Mucosa of rectum (tissue), 2 donors: ENCODE results near the gene AGMO.

Experiments used
- H3K27ac ChIP-seq, 2 donors: one replicate each; pipeline ENCODE4 v1.7.0; 2013; ENCODE audit warnings: inconsistent platforms in 2 of 2, low read depth in 2 of 2, low read length in 2 of 2
- H3K27me3 ChIP-seq, 2 donors: one replicate each; pipeline ENCODE4 v1.7.0; 2013; ENCODE audit warnings: low read length in 2 of 2; ENCODE audit not compliant: control insufficient read depth in 2 of 2, insufficient read depth in 2 of 2
- H3K36me3 ChIP-seq, 2 donors: one replicate each; pipeline ENCODE4 v1.7.0; 2013; ENCODE audit warnings: low read length in 2 of 2; ENCODE audit not compliant: control insufficient read depth in 2 of 2, insufficient read depth in 2 of 2
- H3K4me1 ChIP-seq, 2 donors: one replicate each; pipeline ENCODE4 v1.7.0; 2013; ENCODE audit warnings: low read length in 2 of 2, mild to moderate bottlenecking in 1 of 2; ENCODE audit not compliant: control insufficient read depth in 2 of 2, insufficient read depth in 2 of 2
- H3K4me3 ChIP-seq, 2 donors: one replicate each; pipeline ENCODE4 v1.7.0; 2013; ENCODE audit warnings: low read length in 2 of 2
- H3K9ac ChIP-seq, 2 donors: one replicate each; pipeline ENCODE4 v1.7.0; 2013; ENCODE audit warnings: low read length in 2 of 2, low read depth in 1 of 2, mild to moderate bottlenecking in 1 of 2
- H3K9me3 ChIP-seq, 2 donors: one replicate each; pipeline ENCODE4 v1.7.0; 2013; ENCODE audit warnings: low read length in 2 of 2; ENCODE audit not compliant: control insufficient read depth in 2 of 2
- donor health status: healthy.
- donor health status: Normal muscosa, but diverticular disease.

The AGMO gene

DNA sequence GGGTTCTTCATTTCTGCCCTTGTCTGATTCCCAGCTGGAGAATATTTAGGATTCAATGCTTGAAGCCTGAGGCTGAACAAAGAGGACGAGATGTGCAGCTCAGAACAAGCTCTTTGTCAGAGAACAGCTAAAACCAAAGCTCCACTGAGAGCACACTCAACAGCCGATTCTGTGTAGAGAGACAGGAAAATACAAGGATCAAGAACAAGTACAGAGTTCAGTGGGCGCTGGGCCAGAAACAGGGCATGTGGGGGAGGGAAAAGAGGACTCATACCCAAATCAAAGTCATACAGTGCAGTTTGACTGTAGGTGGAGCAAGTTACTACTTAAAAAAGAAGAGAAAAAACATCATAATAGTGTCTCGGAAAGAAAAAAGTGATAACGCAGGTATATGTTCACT lies at the start of gene AGMO:
Gene AGMO (minus strand): TSS at position 181 of the 400 bp plus-strand sequence.
- no peaks in the 10 kb centered on the region for H3K36me3 ChIP-seq
- H3K27ac ChIP-seq: no peak within 1 kb of the TSS
- H3K9me3 ChIP-seq: no peaks in the 10 kb centered on the region
- H3K9ac ChIP-seq: peak within 1 kb of the TSS in 1 of 2 donors; percentile 35
- no peaks in the 10 kb centered on the region for H3K27me3 ChIP-seq
- H3K4me1 ChIP-seq: no peaks in the 10 kb centered on the region
- H3K4me3 ChIP-seq: peak within 1 kb of the TSS; percentile 17 to 60

- no peaks in the 10 kb centered on the region for H3K4me1 ChIP-seq
- no peaks in the 10 kb centered on the region for H3K9me3 ChIP-seq
- H3K27ac ChIP-seq: no peak overlapping the region
- no peak overlapping the region for H3K9ac ChIP-seq
- no peak overlapping the region for H3K4me3 ChIP-seq
- no peaks in the 10 kb centered on the region for H3K36me3 ChIP-seq
- no peaks in the 10 kb centered on the region for H3K27me3 ChIP-seq
These were observed 48.7 kb upstream of the AGMO start for GRCh38 chr7:15610503-15610902.

DNA sequence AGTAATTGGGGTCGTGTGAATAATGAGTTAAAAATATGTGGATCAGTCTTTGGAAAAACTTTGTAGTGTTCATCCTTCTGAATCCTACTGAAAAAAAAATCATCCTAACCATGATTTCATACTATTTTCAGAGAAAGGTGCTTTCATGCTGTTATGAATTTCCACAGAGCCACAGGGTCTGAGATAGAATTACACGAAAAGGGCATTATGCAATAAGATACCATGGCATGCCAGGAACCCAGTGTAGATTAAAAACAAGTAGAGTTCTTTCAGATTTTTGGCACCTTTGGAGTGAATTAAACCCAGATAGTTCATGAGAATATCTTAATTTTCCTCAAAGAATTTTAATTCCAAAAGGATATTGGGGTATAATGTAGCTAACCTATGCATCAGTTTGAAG lies 47.5 kb upstream of the AGMO start:
- H3K9ac ChIP-seq: no peak overlapping the region
- no peaks in the 10 kb centered on the region for H3K27me3 ChIP-seq
- no peak overlapping the region for H3K4me3 ChIP-seq
- no peaks in the 10 kb centered on the region for H3K9me3 ChIP-seq
- no peaks in the 10 kb centered on the region for H3K36me3 ChIP-seq
- no peaks in the 10 kb centered on the region for H3K4me1 ChIP-seq
- H3K27ac ChIP-seq: no peak overlapping the region

DNA sequence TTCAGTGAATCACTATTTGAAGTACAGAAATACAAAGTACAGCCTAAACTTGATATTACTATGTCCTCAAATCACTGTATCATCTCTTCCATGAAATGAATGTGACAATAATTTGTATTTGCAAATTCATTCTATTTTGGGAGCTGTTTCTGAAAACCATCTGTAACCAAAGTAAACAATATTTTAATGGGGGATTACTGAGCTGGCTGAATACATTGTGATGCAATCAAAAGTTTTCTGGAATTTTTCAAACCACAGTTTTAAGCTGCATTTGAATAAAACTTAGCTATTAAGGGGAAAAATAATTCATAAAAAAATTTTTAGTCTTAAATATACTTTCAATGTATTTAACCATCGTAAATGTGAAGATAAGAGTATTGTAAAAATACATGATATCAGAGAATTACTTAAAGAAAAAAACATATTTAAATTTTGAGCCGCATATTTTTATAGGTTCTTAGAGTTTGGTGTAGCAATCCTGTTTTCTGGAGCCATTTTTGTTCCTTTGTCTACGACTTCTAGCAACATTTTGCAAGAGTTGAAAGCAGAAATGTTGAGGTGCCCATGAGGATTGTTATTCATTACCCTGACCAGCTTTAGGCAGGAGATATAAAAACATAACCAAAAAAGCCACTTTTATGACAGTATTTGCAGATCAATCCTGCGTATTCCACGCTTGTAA lies 45.9 kb upstream of the AGMO start:
- Histone ChIP-seq H3K4me1 (no peaks in the 10 kb centered on the region), H3K36me3 (no peaks in the 10 kb centered on the region), H3K27ac (no peak overlapping the region), H3K27me3 (no peaks in the 10 kb centered on the region), H3K4me3 (no peak overlapping the region), H3K9ac (no peak overlapping the region), H3K9me3 (no peaks in the 10 kb centered on the region)

GRCh38 chr7:15606561-15606960 lies 44.7 kb upstream of the AGMO start:
- Histone ChIP-seq H3K36me3 (no peaks in the 10 kb centered on the region), H3K4me1 (no peaks in the 10 kb centered on the region), H3K4me3 (no peak overlapping the region), H3K9ac (no peak overlapping the region), H3K27me3 (no peaks in the 10 kb centered on the region), H3K9me3 (no peaks in the 10 kb centered on the region), H3K27ac (no peak overlapping the region)

- Histone ChIP-seq H3K4me3 (no peak overlapping the region), H3K9ac (no peak overlapping the region), H3K4me1 (no peaks in the 10 kb centered on the region)
These were observed 42.4 kb upstream of the AGMO start for GRCh38 chr7:15604166-15604565.

DNA sequence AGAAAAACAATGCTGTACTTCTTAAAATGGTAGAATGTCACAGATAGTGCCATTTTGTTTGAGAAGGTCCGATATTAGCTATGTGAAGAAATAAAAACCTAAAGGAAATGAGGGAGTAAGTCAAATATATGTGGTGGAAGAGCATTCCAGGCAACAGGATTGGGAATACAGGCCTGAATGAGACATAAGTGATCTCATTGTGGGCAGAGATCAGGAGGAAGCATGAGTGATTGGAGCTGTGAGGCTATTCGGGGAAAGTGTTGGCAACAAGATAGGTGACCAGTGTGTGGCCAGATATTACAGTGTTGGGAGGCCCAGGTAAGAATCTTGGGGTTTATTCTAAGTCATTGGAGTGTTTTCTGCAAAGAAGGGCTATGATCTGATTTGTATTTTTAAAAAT lies 41.3 kb upstream of the AGMO start:
- Histone ChIP-seq H3K27me3 (no peaks in the 10 kb centered on the region), H3K4me3 (no peak overlapping the region), H3K36me3 (no peaks in the 10 kb centered on the region), H3K9me3 (no peaks in the 10 kb centered on the region), H3K27ac (no peak overlapping the region), H3K9ac (no peak overlapping the region), H3K4me1 (no peaks in the 10 kb centered on the region)

More at GRCh38 chr7:15604166-15604565, 42.4 kb upstream of the AGMO start:
- no peak overlapping the region for H3K27ac ChIP-seq
- no peaks in the 10 kb centered on the region for H3K27me3 ChIP-seq
- no peaks in the 10 kb centered on the region for H3K9me3 ChIP-seq
- H3K36me3 ChIP-seq: no peaks in the 10 kb centered on the region

- Histone ChIP-seq H3K36me3 (no peaks in the 10 kb centered on the region), H3K27ac (no peak overlapping the region), H3K27me3 (no peaks in the 10 kb centered on the region), H3K4me1 (no peaks in the 10 kb centered on the region), H3K9ac (no peak overlapping the region), H3K9me3 (no peaks in the 10 kb centered on the region), H3K4me3 (no peak overlapping the region)
These were observed 40.4 kb upstream of the AGMO start for GRCh38 chr7:15602236-15602635.

DNA sequence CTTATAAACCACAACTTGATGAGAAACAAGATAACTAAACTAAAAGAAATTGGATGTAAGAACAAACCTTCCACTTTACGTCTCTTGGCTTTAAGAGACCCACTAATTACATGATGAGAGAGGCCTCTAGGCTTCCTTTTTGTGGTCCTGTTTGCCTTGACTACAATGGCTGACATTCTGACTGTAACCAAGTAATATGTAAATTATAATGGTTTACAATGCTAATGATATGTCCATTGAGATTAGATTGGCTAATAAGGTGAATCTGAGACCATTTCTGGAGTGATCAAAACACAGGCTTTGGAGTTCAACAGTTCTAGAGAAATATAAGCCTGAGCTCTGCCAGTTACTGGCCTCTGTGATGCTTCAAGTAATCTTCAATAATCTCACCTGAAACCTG lies 39.4 kb upstream of the AGMO start:
- Histone ChIP-seq H3K36me3 (no peaks in the 10 kb centered on the region), H3K9me3 (no peaks in the 10 kb centered on the region), H3K4me1 (no peaks in the 10 kb centered on the region), H3K4me3 (no peak overlapping the region), H3K27ac (no peak overlapping the region), H3K9ac (no peak overlapping the region), H3K27me3 (no peaks in the 10 kb centered on the region)

DNA sequence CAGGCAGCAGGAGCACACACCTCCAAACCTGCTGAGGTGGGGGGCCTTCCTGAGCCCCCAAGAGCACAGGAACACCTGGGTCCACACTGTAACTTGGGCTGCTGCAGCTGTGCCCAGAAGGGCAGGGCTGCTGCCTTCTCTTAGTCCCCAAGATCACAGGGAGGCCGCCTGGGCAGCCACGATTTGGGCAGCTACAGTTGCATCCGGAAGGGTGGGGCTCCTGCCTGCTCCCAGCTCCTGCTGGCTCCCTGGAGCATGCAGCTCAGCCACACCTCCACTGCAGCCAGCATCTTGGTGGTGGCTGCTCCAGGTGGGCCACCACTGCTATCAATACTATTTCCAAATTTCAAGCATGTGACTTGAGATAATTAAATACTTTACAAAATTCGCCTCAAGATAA lies 38.5 kb upstream of the AGMO start:
- H3K9ac ChIP-seq: no peak overlapping the region
- no peak overlapping the region for H3K27ac ChIP-seq
- no peaks in the 10 kb centered on the region for H3K4me1 ChIP-seq
- H3K27me3 ChIP-seq: no peaks in the 10 kb centered on the region
- H3K36me3 ChIP-seq: no peaks in the 10 kb centered on the region
- H3K9me3 ChIP-seq: no peaks in the 10 kb centered on the region
- H3K4me3 ChIP-seq: no peak overlapping the region

- Histone ChIP-seq H3K4me1 (no peaks in the 10 kb centered on the region), H3K36me3 (no peaks in the 10 kb centered on the region), H3K9me3 (no peaks in the 10 kb centered on the region), H3K27ac (no peak overlapping the region), H3K9ac (no peak overlapping the region), H3K4me3 (no peak overlapping the region), H3K27me3 (no peaks in the 10 kb centered on the region)
These were observed 32.6 kb upstream of the AGMO start for GRCh38 chr7:15594461-15594860.
